T follicular helper cell (primary cell): ENCODE data around the gene ZDHHC12.

Experiments used
- DNase-seq: peaks from one replicate; pipeline ENCODE4 v3.0.0-alpha.2; 2020; ENCODE audit warnings: low read depth
- total RNA-seq, 2 experiments: gene quantifications; one replicate each; lab custom pipeline; 2026; lab: John Stamatoyannopoulos, UW

ZDHHC12 gene, protein sequence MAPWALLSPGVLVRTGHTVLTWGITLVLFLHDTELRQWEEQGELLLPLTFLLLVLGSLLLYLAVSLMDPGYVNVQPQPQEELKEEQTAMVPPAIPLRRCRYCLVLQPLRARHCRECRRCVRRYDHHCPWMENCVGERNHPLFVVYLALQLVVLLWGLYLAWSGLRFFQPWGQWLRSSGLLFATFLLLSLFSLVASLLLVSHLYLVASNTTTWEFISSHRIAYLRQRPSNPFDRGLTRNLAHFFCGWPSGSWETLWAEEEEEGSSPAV
- total RNA-seq, result 19.3 to 26.0 reads per million in 2 experiments

DNA sequence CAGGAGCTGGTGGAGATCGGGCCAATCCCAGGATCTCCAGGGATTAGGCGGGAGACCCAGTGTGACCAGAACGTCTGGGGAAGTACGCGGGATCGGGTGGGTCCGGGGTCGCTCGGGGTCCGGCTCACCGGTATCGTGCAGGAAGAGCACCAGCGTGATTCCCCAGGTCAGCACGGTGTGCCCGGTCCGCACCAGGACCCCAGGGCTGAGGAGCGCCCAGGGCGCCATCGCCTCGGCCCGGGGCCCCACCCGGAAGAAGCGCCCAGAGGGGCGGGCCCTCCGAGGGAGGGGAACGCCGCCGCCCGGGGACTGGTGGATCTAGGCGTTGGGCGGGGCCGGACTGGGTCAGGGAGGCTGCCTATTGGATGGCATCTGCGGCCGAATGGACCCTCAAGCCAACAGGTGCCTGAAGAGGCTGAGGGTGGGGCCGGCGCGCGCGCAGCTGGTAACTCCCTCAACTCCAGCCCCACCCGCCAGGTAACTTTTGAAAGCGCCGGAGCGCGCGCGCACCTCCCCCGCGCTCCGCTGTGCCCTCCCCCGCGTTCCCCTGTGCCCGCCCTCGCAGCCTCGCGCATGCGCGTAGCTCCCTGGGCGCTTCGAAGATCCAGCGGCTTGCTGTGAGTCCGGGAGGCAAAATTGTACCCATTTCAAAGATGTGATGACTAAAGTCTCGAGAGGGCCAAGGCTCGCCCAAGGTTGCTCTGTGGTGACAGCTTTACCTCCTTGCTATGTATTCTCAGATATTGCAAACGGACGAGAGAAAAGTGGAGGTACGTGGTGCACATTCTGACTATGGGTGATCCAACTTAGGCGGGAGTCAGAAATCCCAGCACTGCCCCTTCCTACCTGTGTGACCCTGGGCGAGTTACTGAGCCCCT, at the start of gene ZDHHC12:
Gene ZDHHC12, minus strand, starts transcription at position 262 of the 878 bp plus-strand sequence. Its CDS starts 34 bp downstream, at position 228.
- DNase-seq, result peak; percentile 98

DNA sequence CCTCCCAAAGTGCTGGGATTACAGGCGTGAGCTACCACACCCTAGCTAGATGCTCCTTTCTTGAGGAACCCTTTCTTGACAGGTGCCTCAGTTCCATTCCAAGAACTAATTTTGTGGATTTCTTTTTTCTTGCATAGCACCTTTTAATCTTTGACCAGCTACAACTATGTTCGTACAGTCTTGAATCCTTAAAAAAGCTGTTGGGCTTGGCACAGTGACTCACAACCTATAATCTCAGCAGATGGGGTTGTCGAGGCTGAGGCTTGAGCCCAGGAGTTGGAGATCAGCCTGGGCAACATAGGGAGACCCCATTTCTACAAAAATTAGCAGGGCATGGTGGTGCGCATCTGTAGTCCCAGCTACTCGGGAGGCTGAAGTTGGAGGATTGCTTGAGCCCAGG, 49.1 kb upstream of the ZDHHC12 start:
- no peak for DNase-seq

DNA sequence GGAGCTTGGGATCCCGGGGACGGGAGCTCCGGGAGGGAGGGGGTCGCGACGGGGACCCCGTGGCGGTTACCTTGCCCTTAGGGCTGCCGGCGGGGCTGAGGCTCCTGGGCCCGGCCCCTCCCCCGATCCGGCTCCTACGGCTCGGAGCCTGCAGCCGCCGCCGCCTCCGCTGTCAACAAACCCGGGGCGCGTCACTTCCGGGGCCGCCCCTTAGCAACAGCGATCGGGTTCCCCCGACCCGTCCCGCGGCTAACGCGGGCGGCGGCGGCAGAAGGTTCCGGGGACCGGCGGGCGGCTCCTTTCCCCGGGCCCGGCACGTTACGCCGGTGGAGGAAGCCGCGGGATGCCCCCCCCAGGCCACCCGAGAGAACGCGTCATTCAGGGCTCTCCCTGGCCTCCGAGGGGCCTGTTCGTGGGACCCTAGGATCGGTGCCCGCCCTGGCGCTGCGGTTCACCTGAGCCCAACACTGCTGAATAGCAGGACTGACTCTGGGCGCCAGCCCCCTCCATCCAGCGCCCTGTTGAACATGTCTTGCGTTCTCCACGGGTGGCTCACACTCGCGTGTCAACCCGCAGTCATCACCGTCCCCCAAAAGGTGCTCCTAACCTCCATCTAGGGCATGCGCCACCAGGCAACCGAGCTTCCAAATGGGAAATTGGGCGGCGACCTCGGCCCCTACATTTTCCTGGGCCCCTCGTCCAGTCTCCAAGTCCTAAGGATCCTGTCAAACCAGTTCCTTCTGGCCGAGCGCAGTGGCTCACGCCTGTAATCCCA, 48.0 kb upstream of the ZDHHC12 start, which contains the start of gene ZER1:
Gene ZER1, minus strand, starts transcription at position 183 of the 775 bp plus-strand sequence. CDS start 16,362 bp downstream, outside the sequence.
- peak; percentile 92 for DNase-seq

DNA sequence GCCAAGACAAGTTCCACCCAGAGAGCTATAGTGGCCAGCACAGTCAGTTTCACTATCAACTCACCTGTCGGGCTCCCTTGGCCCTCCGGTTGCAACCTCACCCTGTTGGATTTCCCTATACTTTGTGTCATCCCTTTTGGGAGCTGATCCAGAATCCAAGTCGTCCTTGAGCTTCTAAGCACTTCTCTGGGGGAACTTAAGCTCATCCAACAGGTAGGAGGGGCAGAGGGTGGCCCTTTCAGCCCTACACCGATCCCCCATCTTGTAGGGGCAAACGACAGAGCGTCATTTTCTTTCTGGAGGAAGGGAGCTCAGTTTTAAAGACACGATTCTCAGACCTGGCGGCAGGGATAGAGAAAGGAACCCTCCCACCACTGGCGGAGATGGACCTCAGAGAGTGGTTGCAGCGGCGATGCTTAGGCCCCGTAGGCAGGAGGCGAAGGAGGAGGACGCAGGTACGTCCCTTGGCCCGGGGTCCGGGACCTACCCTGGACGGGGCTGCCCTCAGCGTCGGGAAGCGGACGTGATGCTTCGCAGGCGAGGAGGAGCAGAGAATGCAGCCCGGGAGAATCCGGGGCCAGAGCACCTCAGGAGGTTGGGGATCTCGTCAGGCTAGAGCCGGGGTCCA, 47.3 kb upstream of the ZDHHC12 start:
- no peak for DNase-seq

DNA sequence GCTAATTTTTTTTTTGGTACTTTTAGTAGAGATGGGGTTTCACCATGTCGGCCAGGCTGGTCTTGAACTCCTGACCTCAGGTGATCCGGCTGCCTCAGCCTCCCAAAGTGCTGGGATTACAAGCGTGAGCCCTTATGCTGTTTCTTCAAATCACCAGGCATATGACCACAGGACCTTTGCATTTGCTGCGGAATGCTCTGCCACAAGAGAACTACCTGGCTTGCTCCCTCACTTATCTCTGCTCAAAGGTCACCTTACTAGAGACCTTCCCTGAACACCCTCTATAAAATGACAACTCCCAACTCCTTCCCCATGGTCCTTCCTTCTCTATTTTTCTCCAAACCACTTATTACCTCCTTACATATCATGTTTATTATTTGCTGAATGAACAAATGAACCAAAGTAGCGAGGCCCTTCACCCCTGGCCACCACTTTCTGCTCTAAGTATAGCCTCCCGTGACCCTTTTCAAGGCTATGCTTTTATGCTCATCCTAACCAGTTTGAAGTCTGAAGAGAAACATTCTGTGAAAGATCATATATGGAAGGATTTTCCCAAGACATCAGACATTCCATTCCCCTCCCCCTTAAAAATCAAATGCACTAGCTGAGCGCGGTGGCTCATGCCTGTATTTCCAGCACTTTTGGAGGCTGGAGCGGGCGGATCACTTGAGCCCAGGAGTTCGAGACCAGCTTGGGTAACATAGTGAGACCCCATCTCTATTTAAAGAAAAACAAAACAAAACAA, 46.5 kb upstream of the ZDHHC12 start:
- DNase-seq, result no peak

DNA sequence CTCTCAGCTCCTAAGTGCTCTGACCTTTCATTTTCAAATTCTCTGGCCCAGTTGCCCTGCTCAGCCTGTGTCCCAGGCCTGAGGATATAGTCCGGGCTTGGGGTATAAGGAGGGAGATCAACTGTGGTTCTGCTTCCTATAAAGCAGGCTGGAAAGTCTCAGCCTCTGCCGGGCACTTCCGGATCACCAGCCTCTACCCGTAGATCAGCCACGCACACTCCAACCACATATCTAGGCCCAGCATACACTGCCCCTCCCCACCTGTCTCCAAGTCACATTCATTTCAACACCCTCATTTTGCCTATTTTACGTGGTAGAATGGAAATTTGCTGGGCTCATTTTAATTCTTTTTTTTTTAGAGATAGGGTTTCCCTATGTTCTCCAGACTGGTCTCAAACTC, 44.7 kb upstream of the ZDHHC12 start:
- DNase-seq, result no peak

DNA sequence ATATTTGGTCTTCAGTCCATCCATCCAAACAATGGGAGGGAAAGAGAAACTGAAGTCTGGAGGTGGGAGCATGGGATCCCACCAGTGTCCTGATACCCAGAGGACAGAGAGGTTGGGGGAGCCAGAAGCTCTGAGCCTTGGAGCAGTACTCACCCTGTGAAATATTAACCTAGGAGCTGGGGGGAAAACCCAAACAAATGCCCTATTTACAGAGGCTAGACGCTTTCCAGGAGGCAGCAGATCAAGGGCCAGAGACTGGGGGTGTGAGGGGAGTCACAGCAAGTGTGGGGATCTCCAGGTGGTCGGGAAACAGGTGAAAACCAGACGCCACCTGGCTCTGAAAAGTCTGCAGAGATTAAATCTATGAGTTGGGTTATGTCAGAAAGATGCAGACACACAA, 41.6 kb upstream of the ZDHHC12 start:
- DNase-seq, result no peak

DNA sequence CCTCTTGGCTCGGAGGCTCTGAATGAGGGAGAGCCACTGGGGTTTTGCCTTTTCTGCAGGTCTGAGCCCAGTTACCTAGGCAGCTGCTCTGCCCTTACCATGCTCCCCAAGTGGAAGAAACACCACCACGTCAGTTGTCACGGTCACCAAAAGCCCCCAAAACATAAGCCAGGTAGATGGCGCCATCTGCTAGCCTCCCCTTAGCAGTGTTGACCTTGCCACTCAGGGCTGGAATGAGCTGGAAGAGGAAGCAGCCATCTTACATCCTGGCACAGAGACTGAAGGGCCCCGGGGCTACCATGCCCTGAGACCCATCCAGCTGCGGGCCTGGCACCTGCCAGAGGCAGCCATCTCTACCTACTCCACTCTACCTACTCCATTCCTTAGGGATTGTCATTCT, 40.4 kb upstream of the ZDHHC12 start:
- no peak for DNase-seq

DNA sequence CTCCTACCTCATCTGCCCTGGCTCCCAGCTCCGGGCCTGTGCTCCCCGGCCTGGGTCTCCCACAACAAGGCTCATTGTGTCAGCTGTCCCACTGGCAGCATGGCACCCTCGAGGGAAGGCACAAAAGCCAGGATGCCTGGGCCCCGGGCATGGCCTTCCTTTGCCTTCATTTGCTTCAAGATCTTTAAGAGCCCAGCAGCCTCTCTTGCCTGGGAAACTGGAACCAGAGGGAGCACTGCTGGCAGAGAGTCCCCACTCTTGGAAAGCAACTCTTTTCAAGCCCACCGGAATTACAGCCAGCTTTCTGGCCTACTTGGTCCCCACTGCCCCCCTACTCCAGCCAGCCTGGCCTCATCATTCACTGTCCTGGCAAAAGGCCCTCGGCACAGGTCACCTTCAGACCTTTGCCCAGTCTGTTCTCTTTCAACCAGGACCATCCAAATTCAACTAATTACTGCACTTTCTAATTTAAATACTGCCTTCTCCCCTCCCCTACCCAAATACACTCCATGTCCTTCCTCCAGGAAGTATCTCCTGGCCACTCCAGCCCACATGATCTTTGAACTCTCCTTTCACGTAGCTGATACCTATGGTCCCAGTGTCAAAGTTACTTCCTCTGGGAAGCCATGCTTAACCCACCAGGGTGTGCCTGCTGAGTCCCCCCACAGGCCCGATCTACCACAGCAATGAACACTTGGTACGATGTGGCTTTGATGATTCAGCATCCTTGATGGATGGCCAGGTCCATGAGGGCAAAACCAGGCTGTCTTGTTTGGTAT, 38.9 kb upstream of the ZDHHC12 start:
- DNase-seq, result no peak

DNA sequence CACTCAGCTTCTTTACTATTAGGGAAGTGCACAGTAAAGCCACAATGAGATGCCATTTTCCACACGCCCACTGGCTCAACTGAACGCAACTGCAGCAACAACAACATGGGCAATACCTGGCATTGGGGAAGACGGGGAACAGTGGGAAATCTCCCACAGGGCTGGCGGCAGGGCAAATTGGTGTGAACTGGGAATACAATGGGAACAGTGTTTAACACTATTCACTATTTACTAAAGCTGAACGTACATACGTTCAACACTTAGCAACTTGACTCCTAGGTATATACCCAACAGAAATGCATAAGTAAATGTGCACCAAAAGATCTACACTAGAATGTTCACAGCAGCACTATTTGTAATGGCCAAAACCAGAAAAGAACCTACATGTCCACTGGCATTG, 33.7 kb upstream of the ZDHHC12 start:
- DNase-seq, result no peak

DNA sequence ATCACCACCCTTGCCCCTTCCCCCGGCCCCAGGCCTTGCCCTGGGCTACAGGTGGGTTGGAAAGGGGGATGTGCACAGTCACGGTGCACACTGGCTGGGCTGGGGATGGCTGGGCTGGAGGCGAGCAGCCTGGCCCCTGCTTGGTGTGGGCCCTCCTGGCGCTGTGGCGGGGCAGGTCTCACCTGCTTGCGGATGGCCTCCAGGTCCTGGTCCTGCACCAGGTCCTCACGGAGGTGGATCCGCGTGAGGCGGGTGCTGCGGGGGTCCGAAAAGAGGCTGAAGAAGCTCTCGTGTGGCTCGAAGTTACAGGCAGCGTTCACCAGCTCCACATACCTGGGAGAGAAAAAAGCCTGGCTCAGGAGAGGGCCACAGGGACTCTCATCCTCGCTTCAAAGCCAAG, 29.7 kb upstream of the ZDHHC12 start:
- DNase-seq, result no peak

DNA sequence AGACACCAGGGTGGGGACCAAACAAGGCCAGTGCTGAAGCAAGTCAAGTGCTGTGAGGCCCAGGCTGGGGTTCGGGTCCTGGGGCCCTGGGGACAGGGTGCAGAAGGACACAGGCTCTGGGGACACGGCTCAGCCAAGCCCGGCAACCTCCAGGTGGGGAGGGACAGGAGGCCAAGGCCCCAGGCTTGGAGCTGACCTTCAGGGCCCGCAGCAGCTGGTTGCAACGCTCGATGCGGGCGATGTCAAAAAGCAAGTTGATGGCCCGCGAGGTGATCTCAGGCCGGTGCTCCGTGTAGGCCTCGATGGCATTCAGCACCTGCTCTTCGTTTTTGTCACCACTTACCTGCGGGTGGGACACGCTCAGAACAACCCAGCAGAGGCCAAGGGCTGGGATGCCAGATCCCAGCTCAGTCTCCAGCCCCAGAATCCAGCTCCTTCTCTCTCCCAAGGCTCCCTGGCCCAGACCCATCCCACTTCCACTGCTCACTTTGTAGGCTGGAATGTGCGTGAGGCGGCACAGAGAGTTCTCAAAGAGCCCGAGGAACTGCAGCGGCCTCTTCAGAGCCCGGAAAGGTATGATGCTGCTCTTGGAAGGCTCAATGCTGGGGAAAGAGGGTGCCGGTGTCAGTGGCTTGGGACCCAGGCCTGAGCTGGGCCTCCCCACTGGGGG, 27.1 kb upstream of the ZDHHC12 start:
- DNase-seq, result no peak

DNA sequence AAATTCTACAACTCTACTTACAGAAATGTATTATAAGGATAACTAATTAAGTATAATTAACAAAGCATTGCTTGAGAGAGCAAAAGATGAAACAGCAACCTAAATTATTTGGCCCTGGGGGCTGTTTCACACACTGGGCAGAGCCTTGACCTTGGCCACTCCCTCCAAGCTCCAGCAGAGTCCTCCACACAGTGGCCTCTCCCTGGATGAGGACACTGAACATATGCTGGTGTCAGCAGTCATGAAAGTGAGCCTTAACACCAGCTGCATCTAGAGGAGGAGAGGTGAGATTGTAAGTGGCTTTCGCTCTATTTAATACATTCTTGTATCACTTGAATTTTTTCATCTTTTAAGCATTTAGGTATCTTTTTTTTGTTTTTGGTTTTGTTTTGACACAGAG, 23.3 kb upstream of the ZDHHC12 start:
- DNase-seq, result no peak

DNA sequence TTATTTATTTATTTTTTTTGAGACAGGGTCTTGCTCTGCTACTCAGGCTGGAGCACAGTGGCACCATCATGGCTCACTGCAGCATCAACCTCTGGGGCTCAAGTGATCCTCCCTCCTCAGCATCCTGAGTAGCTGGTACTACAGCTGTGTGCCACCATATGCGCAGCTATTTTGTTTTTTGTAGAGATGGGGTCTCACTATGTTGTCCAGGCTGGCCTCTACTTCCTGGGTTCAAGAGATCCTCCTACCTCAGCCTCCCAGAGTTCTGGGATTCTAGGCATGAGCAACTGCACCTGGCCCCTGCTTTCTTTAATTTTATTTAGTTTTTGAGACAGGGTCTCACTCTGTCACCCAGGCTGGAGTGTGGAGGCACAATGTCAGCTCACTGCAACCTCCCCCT, 19.5 kb upstream of the ZDHHC12 start:
- no peak for DNase-seq

DNA sequence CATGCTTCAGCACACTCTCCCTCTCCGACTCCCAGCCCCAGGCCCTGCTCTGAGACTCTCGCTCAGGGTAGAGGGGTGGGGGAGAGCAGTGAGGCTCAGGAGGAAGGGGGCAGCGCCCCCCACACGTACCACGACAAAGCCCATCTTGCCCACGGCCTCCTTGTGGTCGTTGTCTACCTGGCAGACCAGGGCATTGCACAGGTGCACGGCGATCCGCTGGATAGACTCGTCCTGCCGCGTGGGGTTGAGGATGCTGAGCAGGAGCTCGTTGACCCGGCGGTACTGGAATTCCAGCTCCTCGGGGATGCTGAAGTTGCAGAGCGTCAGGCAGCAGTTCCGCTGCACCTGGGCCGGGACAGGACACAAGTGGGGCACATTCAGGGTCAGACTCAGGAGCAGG, 18.5 kb upstream of the ZDHHC12 start:
- no peak for DNase-seq

DNA sequence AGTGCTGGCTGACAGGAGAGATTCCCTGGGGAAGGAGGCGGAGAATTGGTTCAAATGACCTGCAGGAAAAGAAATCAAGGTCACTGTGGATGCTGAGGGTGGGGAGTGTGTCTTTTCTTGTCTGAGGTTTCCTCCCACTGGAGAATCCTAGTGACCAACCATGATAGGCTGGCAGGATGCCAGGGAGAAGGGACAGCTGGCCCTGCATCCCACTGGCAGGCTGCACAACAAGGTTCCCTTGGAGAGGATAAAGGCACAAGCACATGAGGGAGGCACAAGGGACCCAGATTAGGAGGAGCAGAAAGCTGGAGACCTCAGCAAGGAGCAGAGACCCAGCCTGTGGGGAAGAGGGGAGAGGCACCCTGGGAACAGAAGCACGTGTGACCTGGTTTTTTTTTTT, 11.4 kb upstream of the ZDHHC12 start:
- no peak for DNase-seq

DNA sequence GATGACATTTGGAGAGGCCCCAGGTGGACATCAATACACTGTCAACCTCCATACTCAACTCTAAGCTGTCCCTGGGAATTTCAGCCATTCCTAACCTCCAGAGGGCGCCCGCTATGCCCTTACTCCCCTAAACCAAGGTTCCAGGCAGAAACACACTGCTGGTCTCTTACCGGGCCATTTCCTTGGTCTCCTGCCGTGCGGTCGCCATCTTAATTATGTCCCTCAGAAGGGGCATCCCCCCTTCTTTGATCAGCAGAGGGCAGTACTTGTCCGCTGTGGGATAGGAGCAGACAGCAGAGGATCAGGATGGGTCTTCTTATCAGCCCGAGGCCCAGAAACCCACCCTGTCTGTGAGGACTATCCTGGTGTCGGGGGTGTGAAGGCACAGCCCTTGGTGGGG, 9.3 kb upstream of the ZDHHC12 start:
- DNase-seq, result no peak

DNA sequence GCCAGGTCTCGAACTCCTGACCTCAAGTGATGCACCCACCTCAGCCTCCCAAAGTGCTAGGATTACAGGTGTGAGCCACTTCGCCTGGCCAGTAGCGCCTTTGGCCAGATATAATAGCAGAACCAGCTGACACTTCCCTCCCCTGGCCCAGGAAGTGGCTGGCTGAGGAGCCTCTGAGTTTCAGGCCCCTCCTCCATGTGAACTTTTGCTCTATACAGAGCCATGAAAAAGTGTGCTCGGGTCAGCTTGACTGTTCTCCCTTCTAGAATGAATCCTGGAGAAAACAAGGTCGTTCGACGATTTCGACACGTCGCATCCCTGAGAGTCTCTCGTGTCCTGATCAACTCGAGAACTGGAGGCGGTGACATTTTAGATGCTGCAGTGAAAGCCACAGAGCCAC, 8.6 kb upstream of the ZDHHC12 start:
- no peak for DNase-seq

DNA sequence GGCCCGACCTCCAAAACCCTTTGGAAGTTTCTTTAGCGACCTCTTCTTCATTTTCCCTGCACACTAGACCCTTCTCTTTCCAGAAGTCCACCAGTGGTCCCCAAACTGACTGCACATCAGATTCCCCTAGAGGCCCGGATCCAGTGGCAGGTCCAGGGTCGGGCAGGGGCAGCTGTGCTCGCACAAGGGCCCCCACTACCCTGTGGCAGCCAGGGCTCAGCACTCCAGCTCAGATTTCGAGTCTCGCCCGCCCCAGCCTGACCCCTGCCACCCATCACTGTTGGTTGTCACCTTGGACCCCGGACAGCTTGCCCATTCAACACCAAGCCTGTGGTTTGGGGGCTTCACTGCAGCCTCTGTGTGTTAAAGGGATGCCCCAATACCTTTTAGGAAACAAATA, 7.8 kb upstream of the ZDHHC12 start:
- no peak for DNase-seq

DNA sequence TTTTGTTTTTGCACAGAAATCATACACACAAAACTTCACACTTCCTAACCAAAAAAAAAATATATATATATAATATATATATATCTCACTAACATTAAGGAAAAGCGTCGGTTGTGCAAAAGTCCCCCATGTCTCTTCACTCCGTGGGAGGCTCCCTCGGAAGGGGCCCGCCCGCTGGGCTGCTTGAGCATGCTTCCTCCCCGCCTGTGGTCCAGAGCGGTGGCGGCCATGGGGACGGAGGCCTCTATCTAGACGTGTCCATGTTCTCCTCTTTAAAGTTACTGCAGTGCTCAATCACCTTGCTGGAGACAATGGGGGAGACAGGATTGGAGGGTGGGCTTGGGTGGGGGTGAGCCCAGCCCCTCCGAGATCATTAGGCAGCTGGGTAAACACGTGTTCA, 7.2 kb upstream of the ZDHHC12 start:
- no peak for DNase-seq
